HT-29 (cell line): ENCODE results near the gene EPB42. TPM values are rescaled to one million over a fixed set of nuclear protein-coding genes. Genes with fewer than 3 reads are reported as not detected.

Experiments used
- DNase-seq: peaks from one replicate; pipeline ENCODE4 v3.0.0-alpha.2; 2015; ENCODE audit warnings: low spot score
- total RNA-seq: library from RNA; depleted of rRNA; stranded (reverse); fragments of >200 nt; shearing (Covaris generic); gene quantifications from 2 replicates; pipeline ENCODE4 v1.2.3, GENCODE V29; 2014; rRNA removed

EPB42 gene
- not detected in 2 replicates for total RNA-seq

- DNase-seq = no peak
Measured at GRCh38 chr15:43220991-43221403, at the start of gene EPB42. TSS of gene EPB42 (minus strand) at chr15:43221018. CDS start at chr15:43220825, 193 bp downstream.

GRCh38 chr15:43270113-43270665, 49.4 kb upstream of the EPB42 start:
- DNase-seq = no peak

GRCh38 chr15:43268111-43269105, 47.6 kb upstream of the EPB42 start:
- no peak for DNase-seq

GRCh38 chr15:43267439-43267838, 46.6 kb upstream of the EPB42 start:
- no peak for DNase-seq

GRCh38 chr15:43266834-43267233, 46.0 kb upstream of the EPB42 start, which contains the start of gene TGM5:
TSS of gene TGM5 (minus strand) at chr15:43266928. CDS start at chr15:43266849, 79 bp downstream.
- no peak for DNase-seq

- DNase-seq = no peak
Measured at GRCh38 chr15:43266386-43266785, 45.6 kb upstream of the EPB42 start.

GRCh38 chr15:43260011-43260615, 39.3 kb upstream of the EPB42 start:
- no peak for DNase-seq

GRCh38 chr15:43258781-43259180, 38.0 kb upstream of the EPB42 start:
- no peak for DNase-seq

GRCh38 chr15:43256341-43256740, 35.5 kb upstream of the EPB42 start:
- no peak for DNase-seq

- no peak for DNase-seq
Measured at GRCh38 chr15:43255376-43255775, 34.6 kb upstream of the EPB42 start.

- no peak for DNase-seq
Measured at GRCh38 chr15:43253431-43254403, 32.9 kb upstream of the EPB42 start.

GRCh38 chr15:43251871-43252250, 31.0 kb upstream of the EPB42 start:
- DNase-seq = no peak

- DNase-seq = no peak
Measured at GRCh38 chr15:43251185-43251870, 30.5 kb upstream of the EPB42 start.

- DNase-seq = no peak
Measured at GRCh38 chr15:43250785-43251184, 30.0 kb upstream of the EPB42 start.

- no peak for DNase-seq
Measured at GRCh38 chr15:43249699-43250203, 28.9 kb upstream of the EPB42 start.

GRCh38 chr15:43249236-43249635, 28.4 kb upstream of the EPB42 start:
- DNase-seq = no peak

- DNase-seq = no peak
Measured at GRCh38 chr15:43246261-43246774, 25.5 kb upstream of the EPB42 start.

- DNase-seq = no peak
Measured at GRCh38 chr15:43244092-43244491, 23.3 kb upstream of the EPB42 start.

- no peak for DNase-seq
Measured at GRCh38 chr15:43243020-43243645, 22.3 kb upstream of the EPB42 start.

GRCh38 chr15:43242616-43243015, 21.8 kb upstream of the EPB42 start:
- no peak for DNase-seq
